Activated naive CD8-positive, alpha-beta T cell treated with anti-CD3 and anti-CD28 coated beads, Interleukin-2, amount 10 ng/mL, durations not matched to agents 7 days and 5 days (primary cell): ENCODE data around the gene DBI. TPM values are rescaled to one million over a fixed set of nuclear protein-coding genes. Genes with fewer than 3 reads are reported as not detected.
A peak's percentile ranks its signal among the peaks of the same experiment; 100 is the strongest.

Experiments
- ATAC-seq: fragments of 150-1000 bp; cut with Tn5 transposase; one replicate; pipeline ENCODE4 v1.10.0; 2021; ENCODE audit warnings: low read depth, moderate library complexity
- POLR2A ChIA-PET: fragments of 350-600 bp; sonication (Branson Sonifier 250); formaldehyde crosslinking; loops from one replicate; lab custom pipeline; 2021; ENCODE audit warnings: antibody characterized with exemption; lab: Charles Lee
- DNase-seq: peaks from one replicate; pipeline ENCODE4 v3.0.0; 2021
- H3K27ac Mint-ChIP-seq: one replicate; pipeline ENCODE4 v1.8.0; 2022; ENCODE audit warnings: mild to moderate bottlenecking, mixed read lengths
- H3K27me3 Mint-ChIP-seq: one replicate; pipeline ENCODE4 v1.8.0; 2022; ENCODE audit warnings: mild to moderate bottlenecking, moderate library complexity, mixed read lengths
- H3K36me3 Mint-ChIP-seq: one replicate; pipeline ENCODE4 v1.8.0; 2021; ENCODE audit warnings: mild to moderate bottlenecking, mixed read lengths
- H3K4me1 Mint-ChIP-seq: one replicate; pipeline ENCODE4 v1.8.0; 2021; ENCODE audit warnings: mixed read lengths
- H3K4me3 Mint-ChIP-seq: one replicate; pipeline ENCODE4 v1.8.0; 2022; ENCODE audit warnings: mild to moderate bottlenecking, moderate library complexity, mixed read lengths
- H3K9me3 Mint-ChIP-seq: one replicate; pipeline ENCODE4 v1.8.0; 2021; ENCODE audit warnings: mixed read lengths
- total RNA-seq, 2 experiments: library from RNA; stranded (reverse); gene quantifications; one replicate each; pipeline ENCODE4 v1.2.3, GENCODE V29; 2021

The DBI gene
- 100 to 1,000 TPM; 141 to 147 TPM for total RNA-seq

DNA sequence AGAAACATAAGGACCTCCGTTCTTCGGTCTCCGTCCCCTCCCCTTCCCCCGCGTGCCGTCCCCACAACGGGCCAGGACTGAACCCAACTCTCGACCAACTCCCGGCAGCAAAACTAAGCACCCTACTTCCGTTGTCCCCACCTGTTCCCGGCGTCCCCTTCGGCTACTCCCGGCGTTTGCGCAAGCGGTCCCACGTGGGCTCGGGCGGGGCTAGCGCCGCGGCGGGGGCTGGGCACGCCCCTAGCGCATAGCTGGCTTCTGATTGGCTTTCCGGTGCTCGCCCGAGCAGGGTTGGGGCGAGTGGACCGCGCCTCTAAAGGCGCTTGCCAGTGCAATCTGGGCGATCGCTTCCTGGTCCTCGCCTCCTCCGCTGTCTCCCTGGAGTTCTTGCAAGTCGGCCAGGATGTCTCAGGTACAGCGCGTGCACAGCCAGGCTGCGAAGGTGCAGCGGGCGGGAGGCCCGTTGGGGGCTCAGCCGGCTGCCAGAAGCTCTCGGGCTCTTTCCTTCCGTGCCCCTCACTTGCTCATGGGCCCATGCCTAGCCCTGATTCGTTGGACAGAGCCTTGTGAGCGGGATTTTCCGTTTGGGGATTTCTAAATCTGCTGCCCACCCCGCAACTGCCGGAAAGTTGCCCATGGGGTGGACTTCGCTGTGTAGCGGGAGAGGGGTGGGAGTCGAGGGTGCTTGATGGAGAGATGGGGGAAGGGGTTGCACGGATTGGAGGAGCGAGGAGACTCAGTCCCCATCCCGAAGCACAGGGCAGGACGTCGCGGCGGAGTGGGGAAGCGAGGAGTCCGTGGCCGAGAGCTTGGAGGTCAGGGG lies at the start of gene DBI, which contains the start of gene C2orf76:
Gene DBI, plus strand, starts transcription at position 329 of the 823 bp plus-strand sequence. Its CDS starts 75 bp downstream, at position 404.
Gene C2orf76, minus strand, starts transcription at position 186 of the 823 bp plus-strand sequence. CDS start 26,875 bp downstream, outside the sequence.
- H3K36me3 Mint-ChIP-seq = peaks cover 22% of the 10 kb centered on the region
- peak; percentile 94 for DNase-seq
- H3K9me3 Mint-ChIP-seq = no peaks in the 10 kb centered on the region
- peak; percentile 91 for ATAC-seq
- POLR2A ChIA-PET = interaction anchor here (1.0 to 2.5 kb wide), 11 partner anchors 9 to 866 kb away, joined by 3 to 25 read pairs (median 6); no protein-coding TSS in a partner anchor
- peaks cover 23% of the 10 kb centered on the region for H3K4me1 Mint-ChIP-seq
- peak within 1 kb of the TSS; percentile 96 for H3K27ac Mint-ChIP-seq
- H3K4me3 Mint-ChIP-seq = peak within 1 kb of the TSS; percentile 100
- no peaks in the 10 kb centered on the region for H3K27me3 Mint-ChIP-seq

- Mint-ChIP-seq H3K9me3 (no peaks in the 10 kb centered on the region), H3K4me3 (no peak overlapping the region), H3K27ac (no peak overlapping the region), H3K27me3 (no peaks in the 10 kb centered on the region), H3K4me1 (no peaks in the 10 kb centered on the region), H3K36me3 (no peaks in the 10 kb centered on the region)
- DNase-seq (no peak), ATAC-seq (no peak)
- POLR2A ChIA-PET = no interaction called here
Measured at GRCh38 chr2:119317554-119317953, 49.2 kb upstream of the DBI start.

DNA sequence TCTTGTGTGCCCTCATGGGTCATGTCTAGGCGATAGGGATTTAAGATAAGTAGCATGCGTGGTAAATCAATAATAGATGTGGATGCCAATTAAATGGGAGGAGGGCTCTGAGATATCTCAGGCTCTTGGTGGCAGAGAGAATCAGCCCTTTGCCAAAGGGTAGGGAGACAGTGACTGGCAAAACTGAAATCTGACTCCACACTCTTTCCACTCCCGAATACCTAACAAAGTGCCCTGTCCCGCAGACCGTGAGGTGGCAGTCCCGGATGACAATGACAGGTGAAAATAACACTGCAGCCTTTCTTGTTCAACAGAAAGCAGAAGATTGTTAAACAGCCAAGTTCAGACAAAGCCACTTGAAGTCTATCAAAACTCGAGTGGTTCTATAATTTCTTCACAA lies 47.2 kb upstream of the DBI start:
- Mint-ChIP-seq H3K4me3 (no peak overlapping the region), H3K27me3 (no peaks in the 10 kb centered on the region), H3K36me3 (no peaks in the 10 kb centered on the region), H3K27ac (no peak overlapping the region), H3K4me1 (no peaks in the 10 kb centered on the region), H3K9me3 (no peaks in the 10 kb centered on the region)
- POLR2A ChIA-PET = no interaction called here
- DNase-seq = no peak
- ATAC-seq = no peak

DNA sequence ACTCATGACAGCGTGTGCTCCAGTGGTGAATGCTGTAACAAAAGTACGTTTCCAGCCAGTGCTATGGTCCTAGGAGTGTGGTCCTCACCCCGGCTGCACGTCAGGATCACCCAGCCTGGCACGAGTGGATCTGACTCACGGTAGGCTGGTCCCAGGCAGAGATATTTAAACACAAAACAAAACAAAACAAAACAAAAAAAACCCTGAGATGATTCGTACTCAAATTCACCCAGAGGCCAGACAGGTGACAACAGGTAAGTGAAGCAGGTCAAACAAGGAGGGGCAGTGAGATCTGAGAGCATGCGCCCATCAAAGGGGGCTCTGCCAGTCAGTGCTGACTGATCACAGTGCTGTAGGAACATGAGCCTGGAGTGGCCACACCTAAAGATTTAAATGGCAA lies 43.3 kb upstream of the DBI start:
- no peaks in the 10 kb centered on the region for H3K9me3 Mint-ChIP-seq
- no peaks in the 10 kb centered on the region for H3K36me3 Mint-ChIP-seq
- H3K4me1 Mint-ChIP-seq = no peaks in the 10 kb centered on the region
- DNase-seq = no peak
- no peak overlapping the region for H3K27ac Mint-ChIP-seq
- H3K27me3 Mint-ChIP-seq = no peaks in the 10 kb centered on the region
- POLR2A ChIA-PET = no interaction called here
- H3K4me3 Mint-ChIP-seq = no peak overlapping the region
- no peak for ATAC-seq

DNA sequence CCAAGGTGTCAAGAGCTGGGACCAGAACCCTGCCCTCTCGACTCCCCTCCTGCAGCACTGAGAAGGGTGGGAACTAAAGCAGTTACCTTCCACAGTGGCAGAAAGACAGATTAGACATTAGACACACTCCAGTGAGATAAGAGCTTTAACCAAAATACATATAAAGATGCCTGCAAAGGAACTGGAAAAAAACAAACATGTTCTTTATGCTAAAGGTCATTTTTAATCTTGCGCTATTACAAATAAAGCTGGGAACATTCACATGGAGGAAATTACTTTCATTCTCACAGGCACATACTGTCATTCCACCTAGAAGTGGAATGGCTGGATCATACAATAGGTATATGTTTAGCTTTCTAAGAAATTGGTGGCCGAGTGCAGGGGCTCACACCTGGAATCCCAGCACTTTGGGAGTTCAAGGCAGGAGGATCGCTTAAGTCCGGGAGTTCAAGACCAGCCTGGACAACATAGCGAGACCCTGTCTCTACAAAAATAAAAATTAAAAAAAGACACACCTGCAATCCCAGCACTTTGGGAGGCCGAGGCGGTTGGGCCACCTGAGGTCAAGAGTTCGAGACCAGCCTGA lies 42.0 kb upstream of the DBI start:
- no peak for ATAC-seq
- Mint-ChIP-seq H3K36me3 (no peaks in the 10 kb centered on the region), H3K4me3 (no peak overlapping the region), H3K27me3 (no peaks in the 10 kb centered on the region), H3K27ac (no peak overlapping the region), H3K4me1 (no peaks in the 10 kb centered on the region), H3K9me3 (no peaks in the 10 kb centered on the region)
- no peak for DNase-seq
- POLR2A ChIA-PET = interaction anchor here (1.0 kb wide), 1 partner anchor 66 kb away, joined by 4 read pairs; no protein-coding TSS in a partner anchor

GRCh38 chr2:119326938-119327337 lies 39.8 kb upstream of the DBI start:
- DNase-seq (no peak), ATAC-seq (no peak)
- no peaks in the 10 kb centered on the region for H3K4me1 Mint-ChIP-seq
- H3K9me3 Mint-ChIP-seq = no peaks in the 10 kb centered on the region
- POLR2A ChIA-PET = no interaction called here
- no peak overlapping the region for H3K27ac Mint-ChIP-seq
- no peaks in the 10 kb centered on the region for H3K36me3 Mint-ChIP-seq
- H3K27me3 Mint-ChIP-seq = no peaks in the 10 kb centered on the region
- no peak overlapping the region for H3K4me3 Mint-ChIP-seq

GRCh38 chr2:119327431-119327830 lies 39.3 kb upstream of the DBI start:
- H3K9me3 Mint-ChIP-seq = no peaks in the 10 kb centered on the region
- no peak for DNase-seq
- H3K27me3 Mint-ChIP-seq = no peaks in the 10 kb centered on the region
- H3K4me3 Mint-ChIP-seq = no peak overlapping the region
- H3K36me3 Mint-ChIP-seq = no peaks in the 10 kb centered on the region
- H3K4me1 Mint-ChIP-seq = no peaks in the 10 kb centered on the region
- POLR2A ChIA-PET = no interaction called here
- no peak for ATAC-seq
- H3K27ac Mint-ChIP-seq = no peak overlapping the region

DNA sequence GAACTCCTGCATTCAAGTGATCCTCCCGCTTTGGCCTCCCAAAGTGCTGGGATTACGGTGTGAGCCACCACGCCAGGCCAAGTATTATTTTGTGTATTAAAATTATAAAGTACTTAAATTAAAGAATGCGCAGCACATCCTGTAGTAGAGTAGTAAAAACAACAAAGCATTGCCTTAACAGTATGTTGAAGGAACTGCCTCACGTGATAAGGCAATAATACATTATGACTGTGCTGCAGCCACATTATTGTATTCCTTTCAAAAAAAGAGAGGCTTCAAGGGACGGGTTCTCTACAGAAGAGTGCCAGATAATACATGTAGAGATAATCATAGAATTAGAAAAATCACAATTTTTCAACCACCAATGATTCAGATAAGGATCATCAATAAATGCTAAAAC lies 33.8 kb upstream of the DBI start:
- Mint-ChIP-seq H3K36me3 (no peaks in the 10 kb centered on the region), H3K27me3 (no peaks in the 10 kb centered on the region), H3K9me3 (no peaks in the 10 kb centered on the region), H3K27ac (no peak overlapping the region), H3K4me1 (no peaks in the 10 kb centered on the region), H3K4me3 (no peak overlapping the region)
- no peak for ATAC-seq
- POLR2A ChIA-PET = no interaction called here
- no peak for DNase-seq

DNA sequence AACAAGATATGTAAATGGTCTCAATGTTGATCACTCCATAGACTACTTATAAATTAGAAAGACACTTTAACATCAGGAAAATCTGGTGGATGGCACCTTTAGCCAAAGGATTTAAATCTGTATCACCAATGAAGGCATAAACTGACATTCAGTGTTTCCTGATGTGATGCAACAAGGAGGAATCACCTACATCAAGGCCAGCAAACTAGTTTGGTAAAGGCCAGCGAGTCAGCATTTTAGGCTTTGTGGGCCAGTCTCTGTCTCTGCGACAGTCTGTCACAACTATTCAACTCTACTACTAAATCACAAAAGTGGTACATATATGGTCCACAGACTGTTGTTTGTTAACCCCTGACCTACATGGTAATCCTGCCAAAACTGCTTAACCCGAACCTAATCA lies 33.4 kb upstream of the DBI start:
- no peak overlapping the region for H3K27ac Mint-ChIP-seq
- no peaks in the 10 kb centered on the region for H3K9me3 Mint-ChIP-seq
- no peak overlapping the region for H3K4me3 Mint-ChIP-seq
- DNase-seq = no peak
- POLR2A ChIA-PET = no interaction called here
- H3K4me1 Mint-ChIP-seq = peaks cover 3% of the 10 kb centered on the region
- no peak for ATAC-seq
- no peaks in the 10 kb centered on the region for H3K27me3 Mint-ChIP-seq
- no peaks in the 10 kb centered on the region for H3K36me3 Mint-ChIP-seq

- Mint-ChIP-seq H3K9me3 (no peaks in the 10 kb centered on the region), H3K27me3 (no peaks in the 10 kb centered on the region), H3K36me3 (no peaks in the 10 kb centered on the region), H3K27ac (no peak overlapping the region), H3K4me3 (no peak overlapping the region), H3K4me1 (peaks cover 8% of the 10 kb centered on the region)
- DNase-seq (no peak), ATAC-seq (no peak)
- POLR2A ChIA-PET = no interaction called here
Measured at GRCh38 chr2:119333833-119334232, 32.9 kb upstream of the DBI start.

DNA sequence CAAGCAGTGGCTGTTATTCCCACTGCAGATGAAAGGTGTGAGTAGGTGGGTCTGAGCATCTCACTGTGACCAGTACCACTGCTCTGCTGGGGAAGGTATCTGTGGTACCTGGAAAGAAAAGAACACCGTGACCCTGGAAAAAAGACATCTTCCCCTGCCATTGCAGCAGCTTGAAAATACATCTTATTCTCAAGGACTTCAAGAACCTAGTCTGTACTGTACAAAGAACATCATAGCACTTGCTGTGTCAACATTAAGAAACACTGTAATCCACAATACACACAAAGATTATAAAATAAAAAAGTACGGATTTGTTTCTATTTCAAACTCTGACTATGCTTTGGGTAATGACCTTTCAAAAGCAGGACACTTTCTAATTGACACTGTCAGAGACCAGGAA lies 29.0 kb upstream of the DBI start:
- H3K4me1 Mint-ChIP-seq = peaks cover 21% of the 10 kb centered on the region
- no peaks in the 10 kb centered on the region for H3K36me3 Mint-ChIP-seq
- POLR2A ChIA-PET = interaction anchor here (2.3 kb wide), 1 partner anchor 29 kb away, joined by 10 read pairs; the partner anchor contains the start of genes C2orf76 and DBI
- no peak for ATAC-seq
- no peak overlapping the region for H3K27ac Mint-ChIP-seq
- no peaks in the 10 kb centered on the region for H3K27me3 Mint-ChIP-seq
- DNase-seq = no peak
- H3K9me3 Mint-ChIP-seq = no peaks in the 10 kb centered on the region
- no peak overlapping the region for H3K4me3 Mint-ChIP-seq

- Mint-ChIP-seq H3K36me3 (no peaks in the 10 kb centered on the region), H3K27ac (peak overlapping the region; percentile 65), H3K4me3 (no peak overlapping the region), H3K27me3 (no peaks in the 10 kb centered on the region), H3K4me1 (peaks cover 21% of the 10 kb centered on the region), H3K9me3 (no peaks in the 10 kb centered on the region)
- no peak for ATAC-seq
- no peak for DNase-seq
- POLR2A ChIA-PET = interaction anchor here (2.3 kb wide), 1 partner anchor 29 kb away, joined by 10 read pairs; the partner anchor contains the start of genes C2orf76 and DBI
Measured at GRCh38 chr2:119338272-119338671, 28.5 kb upstream of the DBI start.

DNA sequence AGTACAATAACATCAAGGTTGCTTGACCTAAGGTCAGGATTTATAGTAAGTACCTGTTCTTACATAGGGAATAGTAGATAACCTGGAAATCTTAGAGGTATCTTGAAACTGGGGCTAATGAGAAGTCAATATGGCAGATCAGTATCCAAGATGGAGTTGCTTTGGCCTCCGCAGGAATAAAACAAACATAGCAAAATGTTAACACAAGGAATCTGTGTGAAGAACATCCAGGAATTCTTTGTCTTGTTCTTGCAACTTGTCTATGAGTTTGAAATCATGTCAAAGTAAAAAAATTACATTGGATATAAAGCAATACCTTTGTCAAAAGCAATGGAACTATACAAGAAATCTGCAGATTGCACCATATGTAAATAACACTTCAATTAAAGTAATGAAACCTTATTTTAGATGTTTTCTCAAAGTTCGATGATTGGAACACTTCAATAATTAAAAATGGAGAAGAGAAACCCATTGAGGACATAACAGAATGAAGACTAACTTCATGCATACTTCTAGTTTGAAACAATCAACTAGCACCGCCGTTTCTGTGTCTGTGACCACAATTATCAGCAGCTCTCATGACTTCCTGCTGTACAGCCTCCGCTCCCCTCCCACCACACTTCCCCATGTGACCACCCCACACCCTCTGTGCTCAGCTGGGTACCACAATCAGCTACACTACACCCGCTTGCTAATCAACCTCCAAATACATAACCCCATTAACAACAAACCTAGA lies 27.8 kb upstream of the DBI start:
- Mint-ChIP-seq H3K36me3 (no peaks in the 10 kb centered on the region), H3K4me1 (peaks cover 21% of the 10 kb centered on the region), H3K27me3 (no peaks in the 10 kb centered on the region), H3K27ac (peak overlapping the region; percentile 65), H3K9me3 (no peaks in the 10 kb centered on the region), H3K4me3 (peak overlapping the region; percentile 69)
- peak; percentile 52 for DNase-seq
- ATAC-seq = peak; percentile 100
- POLR2A ChIA-PET = interaction anchor here (1.3 to 2.3 kb wide), 3 partner anchors 15 to 28 kb away, joined by 3 to 25 read pairs (median 10); partner anchors contain the start of genes C2orf76 and DBI
